ENCODE data around the gene UBE3A.

UBE3A gene

DNA sequence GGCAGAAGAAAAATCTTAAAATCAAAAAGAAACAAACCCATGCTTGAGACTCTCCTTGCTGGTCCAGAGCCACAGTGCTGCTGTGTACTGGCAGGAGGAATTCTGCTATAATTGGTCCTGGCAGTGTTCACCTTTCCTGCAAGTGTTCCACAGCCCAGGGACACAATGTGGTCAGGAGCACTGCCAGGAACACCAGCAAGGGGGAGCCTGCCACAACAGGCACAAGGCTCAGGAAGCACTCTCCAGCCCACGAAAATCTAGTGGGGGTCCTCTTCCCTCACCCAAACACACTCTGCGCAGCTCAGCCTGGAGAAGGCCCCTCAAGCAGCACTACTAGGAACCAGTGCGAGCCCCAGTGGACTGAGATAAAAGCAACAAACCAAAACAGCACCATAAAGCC is 92.9 kb downstream of the UBE3A start:
- Histone ChIP-seq H3K27ac (peak overlapping the region in 1 of 2 donors; percentile 25), H3K4me3 (peak overlapping the region; percentile 9)
- DNase-seq (ENCODE audit: low spot score), result no peak
- TF ChIP-seq, protein P1, sequence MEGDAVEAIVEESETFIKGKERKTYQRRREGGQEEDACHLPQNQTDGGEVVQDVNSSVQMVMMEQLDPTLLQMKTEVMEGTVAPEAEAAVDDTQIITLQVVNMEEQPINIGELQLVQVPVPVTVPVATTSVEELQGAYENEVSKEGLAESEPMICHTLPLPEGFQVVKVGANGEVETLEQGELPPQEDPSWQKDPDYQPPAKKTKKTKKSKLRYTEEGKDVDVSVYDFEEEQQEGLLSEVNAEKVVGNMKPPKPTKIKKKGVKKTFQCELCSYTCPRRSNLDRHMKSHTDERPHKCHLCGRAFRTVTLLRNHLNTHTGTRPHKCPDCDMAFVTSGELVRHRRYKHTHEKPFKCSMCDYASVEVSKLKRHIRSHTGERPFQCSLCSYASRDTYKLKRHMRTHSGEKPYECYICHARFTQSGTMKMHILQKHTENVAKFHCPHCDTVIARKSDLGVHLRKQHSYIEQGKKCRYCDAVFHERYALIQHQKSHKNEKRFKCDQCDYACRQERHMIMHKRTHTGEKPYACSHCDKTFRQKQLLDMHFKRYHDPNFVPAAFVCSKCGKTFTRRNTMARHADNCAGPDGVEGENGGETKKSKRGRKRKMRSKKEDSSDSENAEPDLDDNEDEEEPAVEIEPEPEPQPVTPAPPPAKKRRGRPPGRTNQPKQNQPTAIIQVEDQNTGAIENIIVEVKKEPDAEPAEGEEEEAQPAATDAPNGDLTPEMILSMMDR (IDR thresholded peaks at IDR 0.05), result no peak

DNA sequence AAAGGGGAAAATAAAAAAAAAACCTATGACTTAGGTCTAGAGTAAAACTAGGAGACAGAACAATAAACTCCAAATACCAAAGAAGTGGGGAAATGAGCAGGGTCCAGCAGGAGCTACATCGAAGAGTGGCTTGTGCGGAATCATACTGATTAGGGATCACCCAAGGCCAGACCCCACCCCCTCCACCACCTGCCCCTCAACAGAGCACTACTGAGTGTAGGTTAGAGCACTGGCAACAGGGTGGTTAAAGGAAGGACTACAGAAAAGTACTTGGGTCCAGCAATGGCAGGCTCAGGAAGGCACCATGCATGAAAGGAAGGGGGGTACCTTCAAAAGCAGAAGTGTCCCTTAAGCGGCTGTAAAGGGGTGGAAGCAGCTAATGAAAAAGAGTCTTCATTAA is 96.2 kb downstream of the UBE3A start:
- no peak overlapping the region for H3K27ac ChIP-seq
- TF ChIP-seq, protein P1 (IDR thresholded peaks at IDR 0.05), result no peak

DNA sequence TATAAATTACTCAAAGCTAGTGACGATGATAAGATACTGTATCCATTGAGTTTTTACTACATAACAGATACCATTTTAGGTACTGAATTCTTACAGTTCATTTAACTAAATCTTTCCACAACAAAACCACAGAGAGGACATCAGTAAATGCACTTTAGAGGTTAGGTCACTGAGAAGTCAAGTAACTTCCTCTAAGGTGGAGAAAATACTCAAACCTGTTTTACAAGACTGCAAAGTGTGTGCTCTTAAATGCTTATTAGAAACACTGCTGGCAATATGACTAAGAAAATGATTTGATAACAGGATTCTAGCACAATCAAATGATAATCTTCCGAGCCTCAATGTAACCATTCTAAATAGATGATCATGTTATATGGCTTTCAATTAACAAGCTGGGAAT is 99.4 kb downstream of the UBE3A start:
- no peak overlapping the region for H3K4me3 ChIP-seq
- no peak for DNase-seq (ENCODE audit: low spot score)
- TF ChIP-seq, protein P1 (IDR thresholded peaks at IDR 0.05), result no peak
- no peak overlapping the region for H3K27ac ChIP-seq

More for the DNA sequence above, 96.2 kb downstream of the UBE3A start:
- no peak overlapping the region for H3K4me3 ChIP-seq
- no peak for DNase-seq (ENCODE audit: low spot score)

DNA sequence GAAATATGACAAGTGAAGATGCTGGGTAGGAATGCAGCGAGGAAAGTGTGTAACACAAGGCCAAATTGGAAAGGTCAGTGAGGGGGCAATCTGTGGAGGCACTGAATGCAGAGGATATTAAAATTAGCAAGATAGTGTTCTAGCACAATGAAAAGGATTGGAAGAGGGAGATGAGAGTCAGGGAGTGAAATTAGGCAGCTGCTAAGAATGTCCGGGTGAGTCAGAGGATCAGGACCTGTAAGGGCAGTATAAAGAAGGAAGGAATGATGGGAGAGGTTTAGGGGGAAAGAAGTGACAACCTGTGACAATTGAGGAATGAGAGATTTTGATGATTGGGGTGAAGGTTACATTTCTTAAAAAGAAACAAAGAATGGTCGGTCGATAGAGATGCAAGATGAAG is 103.5 kb downstream of the UBE3A start:
- Histone ChIP-seq H3K4me3 (no peak overlapping the region), H3K27ac (no peak overlapping the region)
- DNase-seq (ENCODE audit: low spot score), result no peak
- TF ChIP-seq, protein P1 (IDR thresholded peaks at IDR 0.05), result no peak

DNA sequence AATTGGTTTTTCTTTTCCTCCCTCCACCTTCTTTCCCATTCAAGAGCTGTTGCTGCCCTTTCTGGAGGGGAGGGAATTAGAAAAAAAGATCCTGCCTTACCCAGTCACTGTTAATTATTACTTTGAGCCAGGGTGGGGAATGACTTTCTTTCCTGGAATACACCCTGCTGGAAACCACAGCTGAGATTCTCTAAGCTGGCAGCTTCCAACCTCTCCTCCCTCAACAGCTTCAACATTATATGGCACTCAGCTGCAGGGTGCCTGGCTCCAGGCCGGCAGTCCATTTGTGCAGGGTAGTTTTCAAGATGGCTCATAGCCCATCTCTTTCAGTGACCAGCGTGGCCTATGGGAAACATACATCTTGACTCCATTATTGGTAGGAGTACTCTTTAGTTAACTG is 105.8 kb downstream of the UBE3A start:
- DNase-seq (ENCODE audit: low spot score), result no peak
- TF ChIP-seq, protein P1 (IDR thresholded peaks at IDR 0.05), result no peak
- no peak overlapping the region for H3K4me3 ChIP-seq

DNA sequence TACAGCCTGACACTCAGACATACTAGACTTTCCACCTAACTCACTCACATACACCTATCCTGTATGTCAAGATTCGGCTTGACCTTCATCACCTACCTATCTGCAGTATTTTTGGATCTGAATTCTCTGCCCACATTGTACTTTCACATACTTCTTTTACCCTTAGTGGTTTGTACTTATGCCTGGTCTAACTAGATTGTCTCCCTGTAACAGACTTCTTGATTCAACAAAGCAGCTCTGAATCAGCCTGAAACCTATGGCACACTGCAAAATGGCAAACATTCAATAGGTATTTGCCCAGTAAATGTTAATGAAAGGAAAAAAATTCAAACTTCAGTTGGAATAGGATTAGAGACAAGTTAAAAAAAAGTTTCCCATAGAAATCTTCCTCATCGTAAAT is 106.5 kb downstream of the UBE3A start:
- TF ChIP-seq, protein P1 (IDR thresholded peaks at IDR 0.05), result no peak
- no peak for DNase-seq (ENCODE audit: low spot score)
- H3K4me3 ChIP-seq, result no peak overlapping the region
- H3K27ac ChIP-seq, result no peak overlapping the region

More for the DNA sequence above, 105.8 kb downstream of the UBE3A start:
- H3K27ac ChIP-seq, result no peak overlapping the region

DNA sequence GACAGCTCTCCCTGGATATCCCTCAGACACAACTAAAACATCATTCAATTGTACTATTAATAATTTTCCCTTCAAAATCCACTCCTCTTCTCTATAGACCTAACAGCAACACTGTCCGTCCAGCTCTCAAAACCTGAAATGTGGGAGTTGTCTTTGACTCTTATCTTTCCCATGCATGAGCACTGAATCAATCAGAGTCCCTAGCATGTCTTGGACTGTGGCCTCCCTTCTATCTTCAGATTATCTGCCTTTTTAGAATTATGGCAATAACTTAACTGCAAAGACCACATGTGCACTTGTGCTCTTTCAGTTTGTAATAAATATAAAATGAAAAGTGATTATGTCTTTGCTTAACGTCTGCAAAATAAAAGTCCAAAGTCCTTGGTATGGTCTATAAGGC is 107.0 kb downstream of the UBE3A start:
- DNase-seq (ENCODE audit: low spot score), result no peak
- H3K4me3 ChIP-seq, result no peak overlapping the region
- H3K27ac ChIP-seq, result no peak overlapping the region
- TF ChIP-seq, protein P1 (IDR thresholded peaks at IDR 0.05), result no peak

Measured in coronary artery (tissue), 2 donors.